GM23338 (cell line): Measurements from ENCODE around the gene C2orf81. TPM values are rescaled to one million over a fixed set of nuclear protein-coding genes. Genes with fewer than 3 reads are reported as not detected.

ENCODE experiments used
- ATAC-seq: fragments of 200-7000 bp; cut with Tn5 transposase; 3 replicates; pipeline ENCODE4 v1.9.1; 2020
- DNase-seq: peaks from one replicate; pipeline ENCODE4 v3.0.0-alpha.2; 2015; ENCODE audit warnings: low spot score
- H2AFZ ChIP-seq: fragments of 200-600 bp; sonication (generic); 2 replicates; pipeline ENCODE4 v1.8.0; 2016; ENCODE audit warnings: antibody characterized with exemption, mild to moderate bottlenecking, moderate library complexity
- H3F3A ChIP-seq: fragments of 200-600 bp; sonication (generic); replicated peaks from 2 replicates; pipeline ENCODE4 v1.8.0; 2017; ENCODE audit warnings: antibody characterized with exemption, mixed run types, low read depth
- H3K27ac ChIP-seq: fragments of 200-600 bp; sonication (generic); 2 replicates; pipeline ENCODE4 v1.6.1; 2016; ENCODE audit warnings: low read depth
- H3K27me3 ChIP-seq: fragments of 200-600 bp; sonication (generic); 2 replicates; pipeline ENCODE4 v1.8.0; 2016; ENCODE audit warnings: mild to moderate bottlenecking, mixed run types, moderate library complexity; ENCODE audit not compliant: insufficient read depth
- H3K36me3 ChIP-seq: fragments of 200-600 bp; sonication (generic); 2 replicates; pipeline ENCODE4 v1.8.0; 2016; ENCODE audit warnings: mild to moderate bottlenecking; ENCODE audit not compliant: insufficient read depth
- H3K4me1 ChIP-seq: fragments of 200-600 bp; sonication (generic); 2 replicates; pipeline ENCODE4 v1.8.0; 2016; ENCODE audit warnings: mild to moderate bottlenecking, moderate library complexity; ENCODE audit not compliant: insufficient read depth
- H3K4me2 ChIP-seq: fragments of 200-600 bp; sonication (generic); 2 replicates; pipeline ENCODE4 v1.7.1; 2017; ENCODE audit warnings: mixed run types
- H3K4me3 ChIP-seq: fragments of 200-600 bp; sonication (generic); 2 replicates; pipeline ENCODE4 v1.6.1; 2016; ENCODE audit warnings: mixed run types
- H3K79me2 ChIP-seq: fragments of 200-600 bp; sonication (generic); replicated peaks from 2 replicates; pipeline ENCODE4 v1.8.0; 2017; ENCODE audit warnings: mild to moderate bottlenecking; ENCODE audit not compliant: insufficient read depth
- H3K9me2 ChIP-seq: fragments of 200-600 bp; sonication (generic); 2 replicates; pipeline ENCODE4 v1.8.0; 2017; ENCODE audit not compliant: insufficient read depth
- H4K20me1 ChIP-seq: fragments of 200-600 bp; sonication (generic); replicated peaks from 2 replicates; pipeline ENCODE4 v1.8.0; 2017; ENCODE audit warnings: mild to moderate bottlenecking; ENCODE audit not compliant: insufficient read depth
- H3K27ac Mint-ChIP-seq: 2 replicates; pipeline ENCODE4 v1.8.0; 2020; ENCODE audit warnings: inconsistent platforms, mild to moderate bottlenecking, moderate library complexity, mixed read lengths
- H3K27me3 Mint-ChIP-seq: 3 replicates; pipeline ENCODE4 v1.8.0; 2022; ENCODE audit warnings: low read depth, mild to moderate bottlenecking, moderate library complexity, mixed read lengths, inconsistent platforms; ENCODE audit not compliant: insufficient read depth, poor library complexity
- H3K36me3 Mint-ChIP-seq: 3 replicates; pipeline ENCODE4 v1.8.0; 2021; ENCODE audit warnings: low read depth, mild to moderate bottlenecking, inconsistent platforms, moderate library complexity, mixed read lengths
- H3K4me1 Mint-ChIP-seq: 3 replicates; pipeline ENCODE4 v1.8.0; 2020; ENCODE audit warnings: mild to moderate bottlenecking, inconsistent platforms, mixed read lengths
- H3K4me3 Mint-ChIP-seq: 3 replicates; pipeline ENCODE4 v1.8.0; 2021; ENCODE audit warnings: moderate library complexity, mild to moderate bottlenecking, inconsistent platforms, mixed read lengths
- H3K9me3 Mint-ChIP-seq: 3 replicates; pipeline ENCODE4 v1.8.0; 2020; ENCODE audit warnings: moderate library complexity, mild to moderate bottlenecking, inconsistent platforms, mixed read lengths
- CREB1 ChIP-seq: fragments of 250-450 bp; sonication (Bioruptor Pico); IDR thresholded peaks from 2 replicates; pipeline ENCODE4 v1.5.0; 2020; ENCODE audit warnings: low read depth, mild to moderate bottlenecking, moderate library complexity
- CTCF ChIP-seq, 2 experiments: fragments of 200-600 bp in 1 of 2; sonication (generic) in 1 of 2; conservative IDR thresholded peaks; 2 replicates each; pipeline versions ENCODE4 v1.5.1 to v1.6.1; 2016 to 2017; ENCODE audit warnings: antibody characterized with exemption in 2 of 2, low read depth in 2 of 2, mild to moderate bottlenecking in 2 of 2, moderate library complexity in 1 of 2
- EZH2phosphoT487 ChIP-seq: fragments of 200-600 bp; sonication (generic); IDR thresholded peaks from one replicate; pipeline ENCODE4 v1.8.1; 2018; ENCODE audit warnings: antibody characterized with exemption; ENCODE audit not compliant: unreplicated experiment
- JUNB ChIP-seq: IDR thresholded peaks from one replicate; pipeline ENCODE4 v1.6.1; 2016; ENCODE audit warnings: antibody characterized with exemption; ENCODE audit not compliant: unreplicated experiment
- NANOG ChIP-seq: IDR thresholded peaks from 2 replicates; pipeline ENCODE4 v1.6.1; 2016; ENCODE audit warnings: antibody characterized with exemption, borderline replicate concordance
- POLR2AphosphoS5 ChIP-seq: IDR thresholded peaks from 2 replicates; pipeline ENCODE4 v1.6.1; 2016; ENCODE audit warnings: antibody characterized with exemption, low read depth
- STAT1 ChIP-seq: IDR thresholded peaks from one replicate; pipeline ENCODE4 v1.6.1; 2016; ENCODE audit warnings: antibody characterized with exemption; ENCODE audit not compliant: unreplicated experiment
- ZNF331 ChIP-seq: fragments of 250-450 bp; sonication (Bioruptor Pico); IDR thresholded peaks from 2 replicates; pipeline ENCODE4 v1.5.0; 2020; ENCODE audit warnings: low read depth, mild to moderate bottlenecking, moderate library complexity
- ZNF462 ChIP-seq: fragments of 250-450 bp; sonication (Bioruptor Pico); IDR thresholded peaks from 2 replicates; pipeline ENCODE4 v1.5.0; 2020; ENCODE audit warnings: mild to moderate bottlenecking, moderate library complexity
- polyA plus RNA-seq: library from polyadenylated mRNA; unstranded; fragments of >200 nt; fragmentation: Nextera tagmentation; extraction: Ambion mirVana; gene quantifications from 2 replicates; pipeline ENCODE4 v1.2.1, GENCODE V29; 2016
- total RNA-seq: library from RNA; depleted of rRNA; stranded (reverse); fragments of >200 nt; shearing (Covaris generic); gene quantifications from 2 replicates; pipeline ENCODE4 v1.2.3, GENCODE V29; 2014

Gene C2orf81
- total and polyA plus RNA-seq, 2 experiments from 2014 or later: 3.8 to 4.6 TPM

- Mint-ChIP-seq H3K36me3 (peaks cover 18% of the 10 kb centered on the region), H3K4me1 (peaks cover 29% of the 10 kb centered on the region), H3K9me3 (no peaks in the 10 kb centered on the region), H3K27ac (peak within 1 kb of the TSS; percentile 97), H3K27me3 (peaks cover 16% of the 10 kb centered on the region), H3K4me3 (peak within 1 kb of the TSS; percentile 98)
- H3K4me3 ChIP-seq: peak within 1 kb of the TSS; percentile 96
- H3K4me1 ChIP-seq: peaks cover 29% of the 10 kb centered on the region
- no peaks in the 10 kb centered on the region for H3K9me2 ChIP-seq
- ATAC-seq (peak; percentile 56), DNase-seq (peak; percentile 92)
- H2AFZ ChIP-seq: peak within 1 kb of the TSS; percentile 66
- H3F3A ChIP-seq: peaks cover 18% of the 10 kb centered on the region
- H3K36me3 ChIP-seq: no peaks in the 10 kb centered on the region
- H3K27ac ChIP-seq: peak within 1 kb of the TSS; percentile 97
- H3K79me2 ChIP-seq: peaks cover 34% of the 10 kb centered on the region
- TF ChIP-seq CREB1 (CRISPR knock-in tag): peak; percentile 39
- TF ChIP-seq NANOG: no peak
- TF ChIP-seq POLR2AphosphoS5: peak; percentile 68
- peaks cover 23% of the 10 kb centered on the region for H4K20me1 ChIP-seq
- H3K4me2 ChIP-seq: peak within 1 kb of the TSS; percentile 97
- no peaks in the 10 kb centered on the region for H3K27me3 ChIP-seq
These were observed 20.5 kb upstream of the C2orf81 start, which contains the start of gene RTKN for GRCh38 chr2:74441690-74442482. TSS of gene RTKN (minus strand) at chr2:74441937. CDS start at chr2:74441816, 121 bp downstream.

- H3K4me3 Mint-ChIP-seq: peak overlapping the region; percentile 98
- DNase-seq (peak; percentile 45), ATAC-seq (peak; percentile 6)
- H2AFZ ChIP-seq: peak overlapping the region; percentile 66
- H3K27ac Mint-ChIP-seq: peak overlapping the region; percentile 97; the same call in 1 of the 2 replicates
- peaks cover 34% of the 10 kb centered on the region for H3K4me1 Mint-ChIP-seq
- peak overlapping the region; percentile 97 for H3K27ac ChIP-seq
- H3K4me1 ChIP-seq: peaks cover 35% of the 10 kb centered on the region
- no peaks in the 10 kb centered on the region for H3K36me3 ChIP-seq
- H4K20me1 ChIP-seq: peaks cover 23% of the 10 kb centered on the region
- H3K27me3 ChIP-seq: no peaks in the 10 kb centered on the region
- H3K9me3 Mint-ChIP-seq: no peaks in the 10 kb centered on the region
- H3K27me3 Mint-ChIP-seq: peaks cover 16% of the 10 kb centered on the region
- H3F3A ChIP-seq: peaks cover 18% of the 10 kb centered on the region
- peaks cover 18% of the 10 kb centered on the region for H3K36me3 Mint-ChIP-seq
- H3K4me2 ChIP-seq: peak overlapping the region; percentile 97
- peaks cover 38% of the 10 kb centered on the region for H3K79me2 ChIP-seq
- peak overlapping the region; percentile 96 for H3K4me3 ChIP-seq
- no peaks in the 10 kb centered on the region for H3K9me2 ChIP-seq
- TF ChIP-seq POLR2AphosphoS5: no peak
- TF ChIP-seq ZNF331 (CRISPR knock-in tag): no peak
- no peak for TF ChIP-seq NANOG
- no peak for TF ChIP-seq JUNB
- no peak for TF ChIP-seq STAT1
- TF ChIP-seq ZNF462 (CRISPR knock-in tag): no peak
- no peak for TF ChIP-seq EZH2phosphoT487
- TF ChIP-seq CTCF (conservative IDR thresholded peaks at IDR 0.05; ENCODE audit: low read depth in 2 of 2): no peak
These were observed 19.8 kb upstream of the C2orf81 start for GRCh38 chr2:74441170-74441689.
